Fibroblast of pulmonary artery (primary cell): ENCODE measurements around the gene CCDC171.

ENCODE experiments used
- DNase-seq: peaks from one replicate; pipeline ENCODE4 v3.0.0-alpha.2; 2010; ENCODE audit warnings: low read depth
- H3K4me3 ChIP-seq: replicated peaks from 2 replicates; pipeline ENCODE4 v1.5.1; 2011; ENCODE audit warnings: low read depth, mild to moderate bottlenecking, control low read depth, low read length, moderate library complexity
- CTCF ChIP-seq: IDR thresholded peaks from 2 replicates; pipeline ENCODE4 v1.5.1; 2011; ENCODE audit warnings: mild to moderate bottlenecking, control low read depth, low read length, inconsistent platforms; ENCODE audit errors: missing control alignments

The CCDC171 gene

GRCh38 chr9:15942831-15943424 lies 390.1 kb downstream of the CCDC171 start:
- DNase-seq: peak; percentile 6

GRCh38 chr9:15944341-15944740 lies 391.5 kb downstream of the CCDC171 start:
- no peak for DNase-seq
- no peak overlapping the region for H3K4me3 ChIP-seq
- no peak for TF ChIP-seq CTCF

More at GRCh38 chr9:15942831-15943424, 390.1 kb downstream of the CCDC171 start:
- no peak for TF ChIP-seq CTCF
- H3K4me3 ChIP-seq: no peak overlapping the region

GRCh38 chr9:15959663-15960062 lies 406.8 kb downstream of the CCDC171 start:
- no peak for DNase-seq
- no peak overlapping the region for H3K4me3 ChIP-seq
- no peak for TF ChIP-seq CTCF

- DNase-seq: peak; percentile 3
- TF ChIP-seq CTCF: no peak
- H3K4me3 ChIP-seq: no peak overlapping the region
Measured at GRCh38 chr9:15961217-15961616, 408.4 kb downstream of the CCDC171 start.

GRCh38 chr9:15965246-15965745 lies 412.5 kb downstream of the CCDC171 start:
- no peak overlapping the region for H3K4me3 ChIP-seq
- TF ChIP-seq CTCF: no peak
- DNase-seq: no peak

GRCh38 chr9:15966471-15966870 lies 413.6 kb downstream of the CCDC171 start:
- DNase-seq: no peak
- no peak overlapping the region for H3K4me3 ChIP-seq
- no peak for TF ChIP-seq CTCF

GRCh38 chr9:15967068-15967467 lies 414.2 kb downstream of the CCDC171 start:
- no peak overlapping the region for H3K4me3 ChIP-seq
- no peak for TF ChIP-seq CTCF
- no peak for DNase-seq
